Prostate gland (tissue), 2 donors: ENCODE measurements around the gene ADAR.

Experiments
- POLR2A ChIP-seq: fragments of 450-650 bp; IDR thresholded peaks from one replicate; pipeline ENCODE4 v1.6.1; 2016; ENCODE audit warnings: antibody characterized with exemption, mild to moderate bottlenecking
- TF ChIP-seq, protein P1 (sequence below), 4 experiments: fragments of 200-600 bp in 2 of 4; fragments of 450-650 bp in 2 of 4; sonication (generic) in 2 of 4; IDR thresholded peaks; 1 replicate in 3 of 4; 2 replicates in 1 of 4; pipeline ENCODE4 v1.5.1; 2016 to 2019; ENCODE audit warnings: antibody characterized with exemption in 4 of 4, mild to moderate bottlenecking in 2 of 4, moderate library complexity in 2 of 4

DNA sequence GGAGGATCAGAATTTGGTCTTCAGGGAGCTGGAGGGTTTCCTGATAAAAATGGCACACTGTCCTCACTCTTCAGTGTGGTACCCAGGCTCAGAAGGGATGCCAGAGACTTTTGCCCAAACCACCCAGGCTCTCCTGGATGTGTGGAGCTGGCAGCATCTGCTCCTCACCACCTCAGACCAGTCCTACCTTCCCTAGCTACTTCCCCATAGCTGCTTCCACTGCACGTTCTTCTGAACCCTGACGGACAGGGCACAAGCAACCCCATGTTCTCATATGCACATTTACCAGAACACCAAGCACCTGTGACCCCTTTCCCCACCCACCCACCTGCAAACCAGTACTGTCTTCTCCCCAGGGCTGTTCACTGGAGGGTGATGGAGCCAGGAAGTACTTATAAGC is 4.7 kb downstream of the ADAR start:
- TF ChIP-seq, protein P1, sequence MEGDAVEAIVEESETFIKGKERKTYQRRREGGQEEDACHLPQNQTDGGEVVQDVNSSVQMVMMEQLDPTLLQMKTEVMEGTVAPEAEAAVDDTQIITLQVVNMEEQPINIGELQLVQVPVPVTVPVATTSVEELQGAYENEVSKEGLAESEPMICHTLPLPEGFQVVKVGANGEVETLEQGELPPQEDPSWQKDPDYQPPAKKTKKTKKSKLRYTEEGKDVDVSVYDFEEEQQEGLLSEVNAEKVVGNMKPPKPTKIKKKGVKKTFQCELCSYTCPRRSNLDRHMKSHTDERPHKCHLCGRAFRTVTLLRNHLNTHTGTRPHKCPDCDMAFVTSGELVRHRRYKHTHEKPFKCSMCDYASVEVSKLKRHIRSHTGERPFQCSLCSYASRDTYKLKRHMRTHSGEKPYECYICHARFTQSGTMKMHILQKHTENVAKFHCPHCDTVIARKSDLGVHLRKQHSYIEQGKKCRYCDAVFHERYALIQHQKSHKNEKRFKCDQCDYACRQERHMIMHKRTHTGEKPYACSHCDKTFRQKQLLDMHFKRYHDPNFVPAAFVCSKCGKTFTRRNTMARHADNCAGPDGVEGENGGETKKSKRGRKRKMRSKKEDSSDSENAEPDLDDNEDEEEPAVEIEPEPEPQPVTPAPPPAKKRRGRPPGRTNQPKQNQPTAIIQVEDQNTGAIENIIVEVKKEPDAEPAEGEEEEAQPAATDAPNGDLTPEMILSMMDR (IDR thresholded peaks at IDR 0.05), result no peak
- no peak for TF ChIP-seq POLR2A
